ENCODE results near the gene TRANK1.

The TRANK1 gene

GRCh38 chr3:36803091-36803791, 141.6 kb downstream of the TRANK1 start:
- DNase-seq (ENCODE audit: low read depth, low spot score), result no peak

GRCh38 chr3:36800533-36801116, 144.2 kb downstream of the TRANK1 start:
- no peak for DNase-seq (ENCODE audit: low read depth, low spot score)

- no peak for DNase-seq (ENCODE audit: low read depth, low spot score)
These were observed 148.0 kb downstream of the TRANK1 start for GRCh38 chr3:36796881-36797280.

- no peak for DNase-seq (ENCODE audit: low read depth, low spot score)
These were observed 148.7 kb downstream of the TRANK1 start for GRCh38 chr3:36796161-36796560.

- DNase-seq (ENCODE audit: low read depth, low spot score), result no peak
These were observed 149.2 kb downstream of the TRANK1 start for GRCh38 chr3:36795622-36796021.

- DNase-seq (ENCODE audit: low read depth, low spot score), result no peak
These were observed 152.5 kb downstream of the TRANK1 start for GRCh38 chr3:36792342-36792741.

- DNase-seq (ENCODE audit: low read depth, low spot score), result no peak
These were observed 154.1 kb downstream of the TRANK1 start for GRCh38 chr3:36790765-36791164.

- no peak for DNase-seq (ENCODE audit: low read depth, low spot score)
These were observed 157.6 kb downstream of the TRANK1 start for GRCh38 chr3:36786921-36787890.

GRCh38 chr3:36784138-36784635, 160.7 kb downstream of the TRANK1 start:
- DNase-seq (ENCODE audit: low read depth, low spot score), result no peak

- no peak for DNase-seq (ENCODE audit: low read depth, low spot score)
These were observed 167.2 kb downstream of the TRANK1 start for GRCh38 chr3:36777424-36778218.

Measured in brain pericyte (primary cell).